ENCODE data around the gene AADACL2.

AADACL2 gene

DNA sequence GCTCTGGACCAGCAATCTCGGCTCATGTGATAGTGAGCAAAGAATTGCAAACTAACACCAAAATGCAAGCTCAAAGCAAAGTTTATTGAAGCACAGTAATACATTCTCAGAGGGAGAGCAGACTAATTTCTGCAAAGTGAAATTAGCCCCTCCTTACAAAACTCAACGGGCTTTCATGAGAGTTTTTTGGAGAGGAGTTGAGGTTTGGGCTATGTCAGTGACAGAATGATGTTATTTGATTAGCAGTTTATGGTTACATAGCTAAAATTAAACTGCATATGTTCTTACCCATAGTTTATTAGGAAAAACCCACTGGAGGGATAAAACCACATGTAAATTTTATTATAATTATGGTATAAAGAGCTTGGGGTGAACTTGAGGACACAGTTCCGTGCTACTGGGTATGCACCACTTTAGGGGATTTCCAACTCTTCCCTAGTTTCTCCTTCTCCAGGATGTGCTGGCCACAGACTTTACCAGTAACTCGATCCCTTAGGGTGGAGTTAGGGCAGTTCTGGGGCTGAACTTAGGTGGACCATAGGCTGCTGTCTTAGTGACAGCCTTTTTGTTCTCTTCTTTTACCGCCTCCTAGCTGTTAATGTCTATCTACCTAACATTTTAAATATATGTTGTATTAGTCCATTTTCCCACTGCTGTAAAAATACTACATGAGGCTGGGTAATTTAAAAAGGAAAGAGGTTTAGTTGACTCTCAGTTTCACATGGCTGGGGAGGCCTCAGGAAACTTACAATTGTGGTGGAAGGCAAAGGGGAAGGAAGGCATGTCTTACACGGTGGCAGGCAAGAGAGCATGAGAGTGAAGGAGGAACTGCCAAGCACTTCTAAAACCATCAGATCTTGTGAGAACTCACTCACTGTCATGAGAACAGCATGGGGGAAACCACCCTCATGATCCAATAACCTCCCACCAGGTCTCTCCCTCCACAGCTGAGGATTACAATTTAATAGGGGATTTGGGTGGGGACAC is 8.9 kb upstream of the AADACL2 start:
- TF ChIP-seq, protein P1, sequence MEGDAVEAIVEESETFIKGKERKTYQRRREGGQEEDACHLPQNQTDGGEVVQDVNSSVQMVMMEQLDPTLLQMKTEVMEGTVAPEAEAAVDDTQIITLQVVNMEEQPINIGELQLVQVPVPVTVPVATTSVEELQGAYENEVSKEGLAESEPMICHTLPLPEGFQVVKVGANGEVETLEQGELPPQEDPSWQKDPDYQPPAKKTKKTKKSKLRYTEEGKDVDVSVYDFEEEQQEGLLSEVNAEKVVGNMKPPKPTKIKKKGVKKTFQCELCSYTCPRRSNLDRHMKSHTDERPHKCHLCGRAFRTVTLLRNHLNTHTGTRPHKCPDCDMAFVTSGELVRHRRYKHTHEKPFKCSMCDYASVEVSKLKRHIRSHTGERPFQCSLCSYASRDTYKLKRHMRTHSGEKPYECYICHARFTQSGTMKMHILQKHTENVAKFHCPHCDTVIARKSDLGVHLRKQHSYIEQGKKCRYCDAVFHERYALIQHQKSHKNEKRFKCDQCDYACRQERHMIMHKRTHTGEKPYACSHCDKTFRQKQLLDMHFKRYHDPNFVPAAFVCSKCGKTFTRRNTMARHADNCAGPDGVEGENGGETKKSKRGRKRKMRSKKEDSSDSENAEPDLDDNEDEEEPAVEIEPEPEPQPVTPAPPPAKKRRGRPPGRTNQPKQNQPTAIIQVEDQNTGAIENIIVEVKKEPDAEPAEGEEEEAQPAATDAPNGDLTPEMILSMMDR (IDR thresholded peaks at IDR 0.05; ENCODE audit: insufficient read depth, low read length, poor library complexity, severe bottlenecking) = no peak
- no peak overlapping the region for H3K4me3 ChIP-seq (replicated peaks; ENCODE audit: low read depth, low read length)
- no peaks in the 10 kb centered on the region for H3K27me3 ChIP-seq (replicated peaks; ENCODE audit: control insufficient read depth, insufficient read depth, low read length)
- no peak for DNase-seq (ENCODE audit: extremely low read depth, insufficient read length)
- H3K36me3 ChIP-seq (ENCODE audit: control insufficient read depth, insufficient read depth, low read length) = no peaks in the 10 kb centered on the region

DNA sequence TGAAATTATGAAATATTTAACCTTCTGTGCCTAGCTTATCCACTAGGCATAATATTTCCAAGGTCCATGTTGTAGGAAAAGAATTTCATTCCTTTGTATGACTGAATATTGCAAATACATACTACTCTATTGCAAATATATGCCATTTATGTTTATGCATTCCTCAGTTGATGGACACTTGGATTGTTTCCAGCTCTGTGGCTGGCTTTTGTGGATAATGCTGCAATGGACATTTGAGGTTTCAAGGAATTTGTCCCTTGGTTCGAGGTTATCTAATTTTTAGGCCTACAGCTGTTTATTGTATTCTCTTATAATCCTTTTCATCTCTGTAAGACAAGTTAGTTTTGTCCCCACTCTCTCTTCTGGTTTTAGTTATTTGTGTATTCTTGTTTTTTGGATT is 7.7 kb upstream of the AADACL2 start:
- no peak overlapping the region for H3K4me3 ChIP-seq (replicated peaks; ENCODE audit: low read depth, low read length)
- TF ChIP-seq, protein P1 (IDR thresholded peaks at IDR 0.05; ENCODE audit: insufficient read depth, low read length, poor library complexity, severe bottlenecking) = no peak
- no peaks in the 10 kb centered on the region for H3K27me3 ChIP-seq (replicated peaks; ENCODE audit: control insufficient read depth, insufficient read depth, low read length)
- DNase-seq (ENCODE audit: extremely low read depth, insufficient read length) = no peak
- H3K36me3 ChIP-seq (ENCODE audit: control insufficient read depth, insufficient read depth, low read length) = no peaks in the 10 kb centered on the region

DNA sequence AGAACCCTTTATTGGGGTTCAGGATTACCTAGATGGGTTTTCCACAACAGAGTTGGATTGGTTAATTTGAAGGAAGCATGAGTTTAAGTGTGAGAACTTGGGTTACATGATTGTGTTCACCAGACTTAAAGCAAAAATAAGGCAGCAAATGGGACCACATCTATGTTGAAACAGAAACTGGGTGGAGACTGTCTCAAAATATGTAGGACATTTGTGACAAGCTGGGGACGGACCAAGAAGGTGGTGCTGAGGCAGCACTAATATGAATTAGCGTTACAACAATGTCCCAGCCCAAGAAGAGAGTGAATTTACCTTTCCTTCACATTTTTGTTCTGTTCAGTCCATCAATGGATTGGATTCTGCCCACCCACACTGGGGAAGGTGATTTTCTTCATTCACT is 866 bp upstream of the AADACL2 start:
- DNase-seq (ENCODE audit: extremely low read depth, insufficient read length) = no peak
- Histone ChIP-seq H3K27me3 (replicated peaks; ENCODE audit: control insufficient read depth, insufficient read depth, low read length) (no peaks in the 10 kb centered on the region), H3K36me3 (ENCODE audit: control insufficient read depth, insufficient read depth, low read length) (no peaks in the 10 kb centered on the region), H3K4me3 (replicated peaks; ENCODE audit: low read depth, low read length) (no peak overlapping the region)
- TF ChIP-seq, protein P1 (IDR thresholded peaks at IDR 0.05; ENCODE audit: insufficient read depth, low read length, poor library complexity, severe bottlenecking) = no peak

DNA sequence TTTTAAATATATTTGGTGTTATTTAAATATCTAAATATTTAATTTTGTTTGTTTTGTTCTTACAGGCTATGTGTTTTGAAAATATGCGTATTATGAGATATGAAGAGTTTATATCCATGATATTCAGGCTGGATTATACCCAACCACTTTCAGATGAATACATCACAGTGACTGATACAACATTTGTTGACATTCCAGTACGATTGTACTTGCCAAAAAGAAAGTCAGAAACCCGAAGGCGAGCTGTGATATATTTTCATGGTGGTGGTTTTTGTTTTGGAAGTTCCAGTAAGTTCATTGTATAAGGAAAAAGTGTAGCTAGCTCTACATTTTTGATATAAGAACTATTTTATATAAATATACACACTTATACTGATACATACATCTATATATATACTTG is 6.9 kb downstream of the AADACL2 start:
- TF ChIP-seq, protein P1 (IDR thresholded peaks at IDR 0.05; ENCODE audit: insufficient read depth, low read length, poor library complexity, severe bottlenecking) = no peak
- Histone ChIP-seq H3K4me3 (replicated peaks; ENCODE audit: low read depth, low read length) (no peak overlapping the region), H3K27me3 (replicated peaks; ENCODE audit: control insufficient read depth, insufficient read depth, low read length) (no peaks in the 10 kb centered on the region), H3K36me3 (ENCODE audit: control insufficient read depth, insufficient read depth, low read length) (no peaks in the 10 kb centered on the region)
- no peak for DNase-seq (ENCODE audit: extremely low read depth, insufficient read length)

DNA sequence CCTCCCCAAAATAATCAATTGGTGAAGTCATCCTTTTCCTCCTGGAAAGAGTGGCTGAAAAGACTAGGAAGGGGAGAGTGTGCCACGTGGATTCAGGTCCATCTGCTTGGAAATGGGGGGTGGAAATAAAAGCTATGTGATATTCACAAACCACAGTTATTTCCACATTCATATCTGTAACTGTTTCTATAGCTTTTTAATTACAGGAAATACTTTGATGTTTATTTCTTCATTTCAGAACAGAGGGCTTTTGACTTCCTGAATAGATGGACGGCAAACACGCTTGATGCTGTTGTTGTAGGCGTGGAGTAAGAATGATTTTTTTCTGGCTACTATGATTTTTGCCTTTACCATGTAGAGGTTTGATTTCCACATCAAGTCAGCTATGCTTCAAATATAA is 10.1 kb downstream of the AADACL2 start:
- TF ChIP-seq, protein P1 (IDR thresholded peaks at IDR 0.05; ENCODE audit: insufficient read depth, low read length, poor library complexity, severe bottlenecking) = no peak
- no peak for DNase-seq (ENCODE audit: extremely low read depth, insufficient read length)
- no peaks in the 10 kb centered on the region for H3K36me3 ChIP-seq (ENCODE audit: control insufficient read depth, insufficient read depth, low read length)

More for the DNA sequence above, 10.1 kb downstream of the AADACL2 start:
- Histone ChIP-seq H3K4me3 (replicated peaks; ENCODE audit: low read depth, low read length) (no peak overlapping the region), H3K27me3 (replicated peaks; ENCODE audit: control insufficient read depth, insufficient read depth, low read length) (no peaks in the 10 kb centered on the region)
